Measurements from ENCODE around the gene ABLIM1. TPM values are rescaled to one million over a fixed set of nuclear protein-coding genes. Genes with fewer than 3 reads are reported as not detected.
A peak's percentile ranks its signal among the peaks of the same experiment; 100 is the strongest.

Gene ABLIM1
- total RNA-seq, 1 experiment from 2014 or later = 79.3 TPM

- Histone ChIP-seq H3K4me3 (ENCODE audit: low read depth, low read length) (no peak overlapping the region), H3K36me3 (ENCODE audit: control insufficient read depth, insufficient read depth, low read length) (no peaks in the 10 kb centered on the region), H3K4me1 (peaks cover 6% of the 10 kb centered on the region; the same call in 1 of the 2 replicates), H3K9me3 (peaks cover 4% of the 10 kb centered on the region; the same call in 1 of the 2 replicates), H3K27me3 (replicated peaks; ENCODE audit: control insufficient read depth, insufficient read depth, low read length) (no peaks in the 10 kb centered on the region; the same call in 1 of the 2 replicates)
- Mint-ChIP-seq H3K4me3 (ENCODE audit: unreplicated experiment) (no peak overlapping the region), H3K27me3 (ENCODE audit: insufficient read depth, unreplicated experiment) (peaks cover 2% of the 10 kb centered on the region), H3K4me1 (ENCODE audit: low read depth, unreplicated experiment) (peaks cover 6% of the 10 kb centered on the region), H3K27ac (ENCODE audit: unreplicated experiment) (no peak overlapping the region), H3K9me3 (ENCODE audit: unreplicated experiment) (no peaks in the 10 kb centered on the region), H3K36me3 (ENCODE audit: insufficient read depth, unreplicated experiment) (no peaks in the 10 kb centered on the region)
- POLR2A ChIA-PET = no interaction called here
- TF ChIP-seq CTCF (IDR thresholded peaks at IDR 0.05; ENCODE audit: insufficient read depth in 1 of 2, low read depth in 1 of 2, low read length in 1 of 2, severe bottlenecking in 1 of 2, unreplicated experiment in 1 of 2) = no peak
- BruUV-seq (replicated peaks) = no TSS peak
- CTCF ChIA-PET = interaction anchor here (1.1 kb wide), 1 partner anchor 109 kb away, joined by 5 read pairs; no protein-coding TSS in a partner anchor
- intact Hi-C loops (cut with micrococcal nuclease; ENCODE audit: unreplicated experiment) = no loop called here
- DNase-seq = peak; percentile 27 to 46
These were observed 244.9 kb downstream of the ABLIM1 start for GRCh38 chr10:114412907-114413797.

GRCh38 chr10:114408968-114409444, 249.1 kb downstream of the ABLIM1 start:
- CTCF ChIA-PET = interaction anchor here (1.2 kb wide), 1 partner anchor 106 kb away, joined by 3 read pairs; no protein-coding TSS in a partner anchor
- DNase-seq = no peak
- POLR2A ChIA-PET = no interaction called here
- intact Hi-C loops (cut with micrococcal nuclease; ENCODE audit: unreplicated experiment) = no loop called here
- Histone ChIP-seq H3K27me3 (replicated peaks; ENCODE audit: control insufficient read depth, insufficient read depth, low read length) (no peaks in the 10 kb centered on the region; the same call in 1 of the 2 replicates), H3K9me3 (no peaks in the 10 kb centered on the region), H3K4me1 (peaks cover 6% of the 10 kb centered on the region; the same call in 1 of the 2 replicates), H3K4me3 (ENCODE audit: low read depth, low read length) (no peak overlapping the region), H3K36me3 (ENCODE audit: control insufficient read depth, insufficient read depth, low read length) (no peaks in the 10 kb centered on the region)
- H3K4me3 Mint-ChIP-seq (ENCODE audit: unreplicated experiment) = no peak overlapping the region
- peaks cover 2% of the 10 kb centered on the region for H3K27me3 Mint-ChIP-seq (ENCODE audit: insufficient read depth, unreplicated experiment)
- H3K4me1 Mint-ChIP-seq (ENCODE audit: low read depth, unreplicated experiment) = peaks cover 6% of the 10 kb centered on the region
- TF ChIP-seq CTCF (IDR thresholded peaks at IDR 0.05; ENCODE audit: insufficient read depth in 1 of 2, low read depth in 1 of 2, low read length in 1 of 2, severe bottlenecking in 1 of 2, unreplicated experiment in 1 of 2) = no peak
- H3K9me3 Mint-ChIP-seq (ENCODE audit: unreplicated experiment) = no peaks in the 10 kb centered on the region
- H3K36me3 Mint-ChIP-seq (ENCODE audit: insufficient read depth, unreplicated experiment) = no peaks in the 10 kb centered on the region
- H3K27ac Mint-ChIP-seq (ENCODE audit: unreplicated experiment) = no peak overlapping the region
- BruUV-seq (replicated peaks) = no TSS peak

- DNase-seq = no peak
- Histone ChIP-seq H3K36me3 (ENCODE audit: control insufficient read depth, insufficient read depth, low read length) (no peaks in the 10 kb centered on the region), H3K9me3 (no peaks in the 10 kb centered on the region), H3K4me3 (ENCODE audit: low read depth, low read length) (no peak overlapping the region), H3K4me1 (peaks cover 5% of the 10 kb centered on the region; the same call in 1 of the 2 replicates), H3K27me3 (replicated peaks; ENCODE audit: control insufficient read depth, insufficient read depth, low read length) (peaks cover under 1% of the 10 kb centered on the region)
- Mint-ChIP-seq H3K27me3 (ENCODE audit: insufficient read depth, unreplicated experiment) (peaks cover 2% of the 10 kb centered on the region), H3K36me3 (ENCODE audit: insufficient read depth, unreplicated experiment) (no peaks in the 10 kb centered on the region), H3K27ac (ENCODE audit: unreplicated experiment) (no peak overlapping the region), H3K9me3 (ENCODE audit: unreplicated experiment) (no peaks in the 10 kb centered on the region), H3K4me1 (ENCODE audit: low read depth, unreplicated experiment) (peaks cover 6% of the 10 kb centered on the region), H3K4me3 (ENCODE audit: unreplicated experiment) (no peak overlapping the region)
- intact Hi-C loops (cut with micrococcal nuclease; ENCODE audit: unreplicated experiment) = no loop called here
- no peak for TF ChIP-seq CTCF (IDR thresholded peaks at IDR 0.05; ENCODE audit: insufficient read depth in 1 of 2, low read depth in 1 of 2, low read length in 1 of 2, severe bottlenecking in 1 of 2, unreplicated experiment in 1 of 2)
- ChIA-PET CTCF (interaction anchor here (1.2 kb wide), 1 partner anchor 105 kb away, joined by 3 read pairs; no protein-coding TSS in a partner anchor), POLR2A (no interaction called here)
- no TSS peak for BruUV-seq (replicated peaks)
These were observed 249.7 kb downstream of the ABLIM1 start for GRCh38 chr10:114408112-114408967.
